HFFc6 (cell line): ENCODE data around the gene GCKR. TPM values are rescaled to one million over a fixed set of nuclear protein-coding genes. Genes with fewer than 3 reads are reported as not detected.
"Not testable (repeated sequence)": the region's sequence is repeated elsewhere in the genome, so short reads cannot be mapped to it uniquely, and the experiment has no call there.

ENCODE experiments used
- DNase-seq: peaks from one replicate; pipeline ENCODE4 v3.0.0-alpha.2; 2018
- H3K27ac Mint-ChIP-seq: 2 replicates; pipeline ENCODE4 v1.8.0; 2020; ENCODE audit warnings: mild to moderate bottlenecking, mixed read lengths
- H3K27me3 Mint-ChIP-seq: 2 replicates; pipeline ENCODE4 v1.8.0; 2021; ENCODE audit warnings: mild to moderate bottlenecking, moderate library complexity, mixed read lengths; ENCODE audit not compliant: insufficient read depth
- H3K36me3 Mint-ChIP-seq: 2 replicates; pipeline ENCODE4 v1.8.0; 2021; ENCODE audit warnings: low read depth, mixed read lengths
- H3K4me1 Mint-ChIP-seq: 2 replicates; pipeline ENCODE4 v1.8.0; 2020; ENCODE audit warnings: low read depth, mixed read lengths
- H3K4me3 Mint-ChIP-seq: 2 replicates; pipeline ENCODE4 v1.8.0; 2020; ENCODE audit warnings: mild to moderate bottlenecking, moderate library complexity, mixed read lengths
- H3K9me3 Mint-ChIP-seq: 2 replicates; pipeline ENCODE4 v1.8.0; 2020; ENCODE audit warnings: mild to moderate bottlenecking, mixed read lengths
- total RNA-seq, 6 experiments: library from RNA; stranded (reverse); fragmentation: NEBNext Ultra II Directional; extraction: Animal tissue kit (Norgen Biotek cat#: 25700); gene quantifications; 2 replicates in 1 of 6; 3 replicates in 5 of 6; pipeline ENCODE4 v1.2.3, GENCODE V29; 2021
- TF ChIP-seq, protein P1 (sequence below): fragments of 200-600 bp; sonication (generic); IDR thresholded peaks from 2 replicates; pipeline ENCODE4 v1.5.0; 2021; ENCODE audit warnings: antibody characterized with exemption, mild to moderate bottlenecking

The GCKR gene
- total RNA-seq, 6 experiments from 2014 or later, result not detected

DNA sequence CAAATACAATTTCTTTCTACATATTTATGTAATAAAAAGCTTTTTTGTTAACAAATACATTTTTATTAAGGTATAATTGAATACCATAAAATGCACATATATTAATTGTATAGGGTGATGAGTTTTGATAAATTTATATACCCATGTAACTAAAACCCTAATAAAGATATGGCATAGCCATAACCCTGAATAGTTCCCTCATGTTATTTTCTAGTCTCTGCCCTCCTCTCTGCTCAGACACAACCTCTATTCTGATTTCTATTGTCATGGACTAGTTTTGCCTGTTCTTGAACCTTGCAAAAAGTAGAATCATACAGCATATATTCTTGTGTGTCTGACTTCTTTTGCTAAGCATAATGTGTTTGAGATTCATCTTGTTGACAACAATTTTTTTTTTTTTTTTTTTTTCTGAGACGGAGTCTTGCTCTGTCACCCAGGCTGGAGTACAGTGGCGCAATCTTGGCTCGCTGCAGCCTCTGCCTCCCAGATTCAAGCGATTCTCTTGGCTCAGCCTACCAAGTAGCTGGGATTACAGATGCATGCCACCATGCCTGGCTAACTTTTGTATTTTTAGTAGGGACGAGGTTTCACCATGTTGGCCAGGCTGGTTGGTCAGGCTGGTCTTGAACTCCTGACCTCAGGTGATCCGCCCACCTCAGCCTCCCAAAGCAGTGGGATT is 47.6 kb downstream of the GCKR start:
- H3K4me3 Mint-ChIP-seq, result no peak overlapping the region
- peaks cover 3% of the 10 kb centered on the region for H3K27me3 Mint-ChIP-seq

DNA sequence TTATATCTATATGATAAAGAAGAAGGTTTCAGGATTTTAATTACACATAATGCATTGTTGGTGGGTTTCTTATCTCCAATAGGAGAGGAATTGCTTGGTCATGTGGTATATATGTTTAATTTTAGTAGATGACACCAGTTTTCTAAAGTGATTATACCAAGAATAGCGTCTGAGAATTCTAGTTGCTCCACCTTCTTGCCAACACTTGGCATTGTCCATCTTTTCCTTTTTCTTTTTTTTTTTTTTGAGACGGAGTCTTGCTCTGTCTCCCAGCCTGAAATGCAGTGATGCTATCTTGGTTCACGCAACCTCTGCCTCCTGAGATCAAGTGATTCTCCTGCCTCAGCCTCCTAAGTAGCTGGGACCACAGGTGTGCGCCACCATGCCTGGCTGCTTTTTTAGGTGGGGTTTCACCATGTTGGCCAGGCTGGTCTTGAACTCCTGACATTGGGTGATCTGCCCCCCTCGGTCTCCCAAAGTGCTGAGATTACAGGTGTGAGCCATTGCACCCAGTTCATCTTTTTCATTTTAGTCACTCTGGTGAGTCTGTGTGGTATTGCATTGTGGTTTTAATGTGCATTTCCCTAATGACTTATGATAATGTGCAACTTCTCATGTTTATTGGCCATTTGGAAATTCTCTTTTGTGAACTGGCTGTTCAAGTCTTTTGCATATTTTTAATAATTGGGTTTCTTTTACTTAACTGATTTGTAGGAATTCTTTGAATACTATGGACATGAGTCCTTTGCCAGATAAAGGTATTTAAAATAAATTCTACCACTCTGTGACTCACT is 48.9 kb downstream of the GCKR start:
- Mint-ChIP-seq H3K9me3 (peaks cover 5% of the 10 kb centered on the region; the same call in 1 of the 2 replicates), H3K27me3 (peaks cover 3% of the 10 kb centered on the region), H3K36me3 (0 out of 2 replicates have a peak, but pooled peaks cover 4% of the 10 kb centered on the region), H3K4me1 (peaks cover 18% of the 10 kb centered on the region), H3K27ac (no peak overlapping the region; the same call in 1 of the 2 replicates), H3K4me3 (no peak overlapping the region)
- peak; percentile 73 for DNase-seq
- TF ChIP-seq, protein P1, sequence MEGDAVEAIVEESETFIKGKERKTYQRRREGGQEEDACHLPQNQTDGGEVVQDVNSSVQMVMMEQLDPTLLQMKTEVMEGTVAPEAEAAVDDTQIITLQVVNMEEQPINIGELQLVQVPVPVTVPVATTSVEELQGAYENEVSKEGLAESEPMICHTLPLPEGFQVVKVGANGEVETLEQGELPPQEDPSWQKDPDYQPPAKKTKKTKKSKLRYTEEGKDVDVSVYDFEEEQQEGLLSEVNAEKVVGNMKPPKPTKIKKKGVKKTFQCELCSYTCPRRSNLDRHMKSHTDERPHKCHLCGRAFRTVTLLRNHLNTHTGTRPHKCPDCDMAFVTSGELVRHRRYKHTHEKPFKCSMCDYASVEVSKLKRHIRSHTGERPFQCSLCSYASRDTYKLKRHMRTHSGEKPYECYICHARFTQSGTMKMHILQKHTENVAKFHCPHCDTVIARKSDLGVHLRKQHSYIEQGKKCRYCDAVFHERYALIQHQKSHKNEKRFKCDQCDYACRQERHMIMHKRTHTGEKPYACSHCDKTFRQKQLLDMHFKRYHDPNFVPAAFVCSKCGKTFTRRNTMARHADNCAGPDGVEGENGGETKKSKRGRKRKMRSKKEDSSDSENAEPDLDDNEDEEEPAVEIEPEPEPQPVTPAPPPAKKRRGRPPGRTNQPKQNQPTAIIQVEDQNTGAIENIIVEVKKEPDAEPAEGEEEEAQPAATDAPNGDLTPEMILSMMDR, result no peak; the same call in 1 of the 2 replicates

More for the DNA sequence above, 47.6 kb downstream of the GCKR start:
- Mint-ChIP-seq H3K36me3 (0 out of 2 replicates have a peak, but pooled peaks cover 4% of the 10 kb centered on the region), H3K4me1 (peaks cover 18% of the 10 kb centered on the region), H3K9me3 (peaks cover 5% of the 10 kb centered on the region; the same call in 1 of the 2 replicates), H3K27ac (no peak overlapping the region)
- TF ChIP-seq, protein P1, result no peak
- DNase-seq, result no peak

- no peak overlapping the region for H3K4me3 Mint-ChIP-seq
- H3K9me3 Mint-ChIP-seq, result peaks cover 5% of the 10 kb centered on the region; the same call in 1 of the 2 replicates
- H3K27me3 Mint-ChIP-seq, result peaks cover 20% of the 10 kb centered on the region
- TF ChIP-seq, protein P1, result no peak
- no peak for DNase-seq
- peaks cover 18% of the 10 kb centered on the region for H3K4me1 Mint-ChIP-seq
- no peak overlapping the region for H3K27ac Mint-ChIP-seq
- H3K36me3 Mint-ChIP-seq, result 0 out of 2 replicates have a peak, but pooled peaks cover 4% of the 10 kb centered on the region
These were observed 52.7 kb downstream of the GCKR start for GRCh38 chr2:27549303-27549702.

- H3K4me1 Mint-ChIP-seq, result peaks cover 6% of the 10 kb centered on the region
- TF ChIP-seq, protein P1, result no peak
These were observed 54.9 kb downstream of the GCKR start for GRCh38 chr2:27551514-27551913.

DNA sequence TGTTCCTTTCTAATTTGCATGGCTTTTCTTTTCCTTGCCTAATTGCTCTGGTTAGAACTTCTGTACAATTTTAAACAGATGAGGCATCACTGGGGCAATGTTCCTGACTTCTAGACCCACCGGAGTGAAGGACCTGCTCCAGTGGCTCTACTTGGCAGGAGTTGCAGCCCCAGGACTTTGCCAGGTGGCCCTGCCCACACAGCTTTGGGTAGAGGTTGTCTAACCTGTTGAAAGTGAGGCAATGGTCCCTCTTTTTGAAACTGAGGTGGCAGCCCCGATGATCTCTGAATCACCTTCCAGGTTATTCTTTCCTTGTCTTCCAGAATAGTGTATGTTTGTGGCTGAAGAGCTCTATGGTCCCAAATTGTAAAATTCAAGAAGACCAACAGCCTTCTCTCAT is 56.3 kb downstream of the GCKR start:
- no peak for DNase-seq
- TF ChIP-seq, protein P1, result no peak
- Mint-ChIP-seq H3K4me1 (no peaks in the 10 kb centered on the region), H3K9me3 (no peaks in the 10 kb centered on the region), H3K36me3 (no peaks in the 10 kb centered on the region), H3K27me3 (peaks cover 20% of the 10 kb centered on the region), H3K27ac (no peak overlapping the region), H3K4me3 (no peak overlapping the region)

More at GRCh38 chr2:27551514-27551913, 54.9 kb downstream of the GCKR start:
- no peak for DNase-seq
- no peaks in the 10 kb centered on the region for H3K9me3 Mint-ChIP-seq
- H3K27ac Mint-ChIP-seq, result no peak overlapping the region
- no peaks in the 10 kb centered on the region for H3K36me3 Mint-ChIP-seq
- no peak overlapping the region for H3K4me3 Mint-ChIP-seq
- peaks cover 20% of the 10 kb centered on the region for H3K27me3 Mint-ChIP-seq

DNA sequence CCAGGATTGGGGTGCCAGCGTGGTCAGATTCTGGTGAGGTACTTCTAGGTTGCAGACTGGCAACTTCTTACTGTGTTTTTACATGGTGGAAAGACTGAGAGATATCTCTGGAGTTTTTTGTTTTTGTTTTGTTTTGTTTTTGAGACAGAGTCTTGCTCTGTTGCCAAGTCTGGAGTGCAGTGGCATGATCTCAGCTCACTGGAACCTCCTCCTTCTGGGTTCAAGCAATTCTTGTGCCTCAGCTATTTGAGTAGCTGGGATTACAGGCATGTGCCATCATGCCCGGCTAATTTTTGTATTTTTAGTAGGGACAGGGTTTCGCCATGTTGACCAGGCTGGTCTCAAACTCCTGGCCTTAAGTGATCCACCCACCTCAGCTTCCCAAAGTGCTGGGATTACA is 57.8 kb downstream of the GCKR start:
- not testable (repeated sequence) for H3K27ac Mint-ChIP-seq, H3K36me3 Mint-ChIP-seq, H3K9me3 Mint-ChIP-seq

More for the DNA sequence above, 57.8 kb downstream of the GCKR start:
- H3K4me1 Mint-ChIP-seq, H3K4me3 Mint-ChIP-seq, DNase-seq: not testable (repeated sequence)
- H3K27me3 Mint-ChIP-seq, result peaks cover 20% of the 10 kb centered on the region
